Heart right ventricle (tissue), 16 donors: ENCODE data around the gene LRRN2. TPM values are rescaled to one million over a fixed set of nuclear protein-coding genes. Genes with fewer than 3 reads are reported as not detected.

Experiments
- ATAC-seq, 8 donors: fragments of 200-7000 bp; cut with Tn5 transposase; one replicate each; pipeline ENCODE4 v1.9.1; 2020; ENCODE audit warnings: mild to moderate bottlenecking in 8 of 8, moderate library complexity in 8 of 8, moderate number of reproducible peaks in 1 of 8
- DNase-seq, 2 donors: peaks; one replicate each; pipeline ENCODE4 v3.0.0-alpha.2; 2020
- H3K27ac ChIP-seq, 10 donors: fragments of 200-600 bp; sonication (generic) in 2 of 10; one replicate each; pipeline versions ENCODE4 v1.5.0 to v1.8.0; 2020 to 2022; ENCODE audit warnings: mild to moderate bottlenecking in 3 of 10
- H3K27me3 ChIP-seq, 7 donors: fragments of 200-600 bp; one replicate each; pipeline ENCODE4 v1.8.0; 2021 to 2022; ENCODE audit warnings: mild to moderate bottlenecking in 2 of 7
- H3K36me3 ChIP-seq, 9 donors: fragments of 200-600 bp; sonication (generic) in 1 of 9; one replicate each; pipeline versions ENCODE4 v1.5.0 to v1.8.0; 2020 to 2022; ENCODE audit warnings: mild to moderate bottlenecking in 2 of 9
- H3K4me1 ChIP-seq, 9 donors: fragments of 200-600 bp; sonication (generic) in 1 of 9; one replicate each; pipeline versions ENCODE4 v1.5.0 to v1.8.0; 2020 to 2022; ENCODE audit warnings: mild to moderate bottlenecking in 4 of 9
- H3K4me3 ChIP-seq, 10 donors: fragments of 200-600 bp; sonication (generic) in 2 of 10; one replicate each; pipeline versions ENCODE4 v1.5.0 to v1.8.0; 2020 to 2022; ENCODE audit warnings: mild to moderate bottlenecking in 7 of 10, moderate library complexity in 2 of 10
- H3K9me3 ChIP-seq, 11 donors: fragments of 200-600 bp in 10 of 11; sonication (generic) in 2 of 11; one replicate each; pipeline versions ENCODE4 v1.5.0 to v1.8.0; 2013 to 2022; ENCODE audit warnings: mild to moderate bottlenecking in 2 of 11, control low read depth in 1 of 11, moderate library complexity in 1 of 11
- WGBS, 2 donors: extraction: QIAGEN DNeasy Blood & Tissue Kit; methylation state at CpG; one replicate each; pipeline ENCODE4 v1.1.7; 2013; ENCODE audit warnings: inconsistent platforms in 1 of 2; 5-methylcytosine and 5-hydroxymethylcytosine counted together
- intact Hi-C, 10 donors: fragments of 100-400 bp; cut with DNase I; formaldehyde crosslinking; loops; one replicate each; pipeline versions ENCODE4 v1.11.1 to v1.14.2; 2022
- polyA plus RNA-seq, 2 donors: library from polyadenylated mRNA; stranded (reverse); fragments of 200-250 nt; gene quantifications; one replicate each; pipeline ENCODE4 v1.2.3, GENCODE V29; 2013
- total RNA-seq, 10 donors: library from RNA; stranded (reverse); fragmentation: NEBNext Ultra II Directional in 3 of 10; extraction: Animal tissue kit (Norgen Biotek cat#: 25700) in 3 of 10; gene quantifications; one replicate each; pipeline versions ENCODE4 v1.2.1 to v1.2.4, GENCODE V29; 2021 to 2023
- TF ChIP-seq, protein P1 (sequence below), 9 donors: fragments of 200-600 bp; sonication (generic) in 2 of 9; IDR thresholded peaks; one replicate each; pipeline versions ENCODE4 v1.5.0 to v1.8.0; 2021 to 2022; ENCODE audit warnings: antibody characterized with exemption in 9 of 9, mild to moderate bottlenecking in 5 of 9, moderate library complexity in 1 of 9
- donor health status: Arrhythmogenic right ventricular cardiomyopathy.
- donor health status: ischemic (EF 13 %, LVEDD 7.1; RV severe dilation, severe dysfunction).
- donor health status: healthy with polysubstance abuse.
- donor health status: DM: no; HTN: yes; CAD: no.
- donor health status: DM: no; HTN: no; CAD: no.
- donor health status: ischemic (EF 25% LVEDD 6.9; RV normal size, moderate dysfunction).
- donor health status: ischemic (EF 25% LVEDD 5.7; RV mildly dilated, moderate dysfunction).
- donor health status: healthy.
- donor health status: DM: yes; HTN: yes; CAD: no.
- donor health status: Ischemic cardiomyopathy.
- donor health status: ischemic (EF 35%, LVEDD 5.7; RV mildly dilated, moderate dysfunction).
- donor health status: nonischemic (EF 11% LVEDD 7.7; RV severe dilation, severe dysfunction).
- donor health status: DM: yes; HTN: yes; CAD: no.
- donor health status: PGD.
- donor health status: ischemic (EF 29% LVEDD 5.4; RV normal size, mild dysfunction).
- donor health status: nonischemic (EF 23%, LVEDD 6.1; RV moderate dilation, normal function).

LRRN2 gene
- total and polyA plus RNA-seq, 12 donors, result 0.73 to 2.9 (median 1.1) TPM

DNA sequence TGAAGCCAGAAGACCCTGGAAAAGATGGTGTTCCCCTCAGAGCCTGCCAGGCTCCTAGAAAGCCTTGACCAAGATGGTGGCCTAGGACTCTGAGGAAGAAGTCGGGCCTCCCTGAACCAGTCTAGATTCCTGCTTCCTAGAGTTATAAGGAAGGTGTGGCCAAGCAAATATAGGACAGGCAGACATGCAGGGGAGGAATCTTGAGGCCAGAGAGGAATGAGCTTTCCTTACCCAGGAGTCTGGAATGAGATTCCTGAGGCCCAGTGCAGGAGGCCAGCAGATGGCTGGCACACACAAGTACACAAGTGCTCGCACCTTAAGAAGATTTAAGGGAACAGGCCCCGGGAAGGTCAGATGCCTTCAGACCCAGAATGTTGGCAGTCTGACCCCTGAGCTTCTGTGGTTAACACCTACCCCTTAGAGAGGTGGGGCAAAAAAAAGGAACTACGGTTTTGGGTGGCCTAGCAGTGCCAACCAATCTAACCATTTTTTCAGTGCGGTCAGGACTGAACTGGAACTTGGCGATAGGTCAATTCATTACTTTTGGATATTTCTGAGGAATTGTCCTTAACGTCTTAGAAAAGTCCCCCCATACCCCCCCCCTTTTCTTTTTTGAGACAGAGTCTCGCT, 96.0 kb downstream of the LRRN2 start:
- Histone ChIP-seq H3K4me1 (no peaks in the 10 kb centered on the region), H3K27ac (no peak overlapping the region), H3K4me3 (no peak overlapping the region), H3K27me3 (peaks cover 0 to 6% (median 0%) of the 10 kb centered on the region in 7 donors), H3K36me3 (no peaks in the 10 kb centered on the region), H3K9me3 (no peaks in the 10 kb centered on the region)
- WGBS, 2 donors, result 83 to 91% methylated on average over 8 of the region's 8 CpGs
- no peak for DNase-seq
- intact Hi-C loops, result no loop called here
- TF ChIP-seq, protein P1, sequence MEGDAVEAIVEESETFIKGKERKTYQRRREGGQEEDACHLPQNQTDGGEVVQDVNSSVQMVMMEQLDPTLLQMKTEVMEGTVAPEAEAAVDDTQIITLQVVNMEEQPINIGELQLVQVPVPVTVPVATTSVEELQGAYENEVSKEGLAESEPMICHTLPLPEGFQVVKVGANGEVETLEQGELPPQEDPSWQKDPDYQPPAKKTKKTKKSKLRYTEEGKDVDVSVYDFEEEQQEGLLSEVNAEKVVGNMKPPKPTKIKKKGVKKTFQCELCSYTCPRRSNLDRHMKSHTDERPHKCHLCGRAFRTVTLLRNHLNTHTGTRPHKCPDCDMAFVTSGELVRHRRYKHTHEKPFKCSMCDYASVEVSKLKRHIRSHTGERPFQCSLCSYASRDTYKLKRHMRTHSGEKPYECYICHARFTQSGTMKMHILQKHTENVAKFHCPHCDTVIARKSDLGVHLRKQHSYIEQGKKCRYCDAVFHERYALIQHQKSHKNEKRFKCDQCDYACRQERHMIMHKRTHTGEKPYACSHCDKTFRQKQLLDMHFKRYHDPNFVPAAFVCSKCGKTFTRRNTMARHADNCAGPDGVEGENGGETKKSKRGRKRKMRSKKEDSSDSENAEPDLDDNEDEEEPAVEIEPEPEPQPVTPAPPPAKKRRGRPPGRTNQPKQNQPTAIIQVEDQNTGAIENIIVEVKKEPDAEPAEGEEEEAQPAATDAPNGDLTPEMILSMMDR (IDR thresholded peaks at IDR 0.05), result no peak
- no peak for ATAC-seq

DNA sequence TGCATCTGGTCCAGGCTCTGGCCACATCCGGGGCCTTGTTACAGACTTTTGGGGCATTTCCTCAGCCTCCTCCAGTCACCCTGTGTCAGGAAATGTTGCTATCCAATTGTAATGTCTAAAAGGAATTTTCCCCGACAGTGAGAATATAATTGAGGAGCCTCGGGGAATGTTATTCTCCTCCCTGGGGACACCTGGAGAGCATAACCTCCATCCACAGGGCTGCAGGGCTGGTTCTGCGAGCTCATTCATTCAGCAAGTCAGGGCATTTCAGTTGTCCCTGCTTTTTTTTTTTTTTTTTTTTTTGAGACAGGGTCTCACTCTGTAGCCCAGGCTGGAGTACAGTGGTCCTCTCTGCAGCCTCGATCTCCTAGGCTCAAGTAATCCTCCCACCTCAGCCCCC, 96.7 kb downstream of the LRRN2 start:
- H3K4me3 ChIP-seq, result no peak overlapping the region
- peaks cover 0 to 6% (median 0%) of the 10 kb centered on the region in 7 donors for H3K27me3 ChIP-seq
- intact Hi-C loops, result no loop called here
- 75% methylated on average over 5 of the region's 5 CpGs for WGBS, 2 donors
- H3K9me3 ChIP-seq, result no peaks in the 10 kb centered on the region
- DNase-seq (no peak), ATAC-seq (no peak)
- no peak overlapping the region for H3K27ac ChIP-seq
- H3K36me3 ChIP-seq, result no peaks in the 10 kb centered on the region
- no peaks in the 10 kb centered on the region for H3K4me1 ChIP-seq
- TF ChIP-seq, protein P1 (IDR thresholded peaks at IDR 0.05), result no peak

DNA sequence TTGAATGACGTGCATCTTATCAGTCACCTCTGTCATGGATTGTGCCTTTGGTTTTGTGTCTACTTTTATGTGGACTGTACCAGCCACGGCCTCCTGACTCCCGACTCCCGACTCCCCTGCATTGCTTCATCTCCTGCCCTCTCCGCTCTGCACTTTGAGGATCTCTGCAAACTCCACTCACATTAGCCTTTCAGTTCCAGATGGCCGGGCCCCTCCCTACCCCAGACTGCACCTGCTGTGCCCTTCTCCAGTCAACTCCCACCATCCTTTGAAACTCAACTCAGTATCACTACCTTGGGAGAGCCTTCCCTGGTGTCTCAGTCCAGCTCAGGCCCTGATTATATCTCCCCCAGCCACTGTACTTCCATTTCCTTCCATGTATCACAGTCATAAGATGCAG, 97.9 kb downstream of the LRRN2 start:
- Histone ChIP-seq H3K4me1 (no peaks in the 10 kb centered on the region), H3K4me3 (no peak overlapping the region), H3K9me3 (no peaks in the 10 kb centered on the region), H3K27ac (no peak overlapping the region), H3K36me3 (no peaks in the 10 kb centered on the region), H3K27me3 (peaks cover 0 to 6% (median 0%) of the 10 kb centered on the region in 7 donors)
- no peak for DNase-seq
- TF ChIP-seq, protein P1 (IDR thresholded peaks at IDR 0.05), result no peak
- ATAC-seq, result no peak
- intact Hi-C loops, result no loop called here
- WGBS, 2 donors, result 78 to 85% methylated on average over 5 to 6 of the region's 6 CpGs

DNA sequence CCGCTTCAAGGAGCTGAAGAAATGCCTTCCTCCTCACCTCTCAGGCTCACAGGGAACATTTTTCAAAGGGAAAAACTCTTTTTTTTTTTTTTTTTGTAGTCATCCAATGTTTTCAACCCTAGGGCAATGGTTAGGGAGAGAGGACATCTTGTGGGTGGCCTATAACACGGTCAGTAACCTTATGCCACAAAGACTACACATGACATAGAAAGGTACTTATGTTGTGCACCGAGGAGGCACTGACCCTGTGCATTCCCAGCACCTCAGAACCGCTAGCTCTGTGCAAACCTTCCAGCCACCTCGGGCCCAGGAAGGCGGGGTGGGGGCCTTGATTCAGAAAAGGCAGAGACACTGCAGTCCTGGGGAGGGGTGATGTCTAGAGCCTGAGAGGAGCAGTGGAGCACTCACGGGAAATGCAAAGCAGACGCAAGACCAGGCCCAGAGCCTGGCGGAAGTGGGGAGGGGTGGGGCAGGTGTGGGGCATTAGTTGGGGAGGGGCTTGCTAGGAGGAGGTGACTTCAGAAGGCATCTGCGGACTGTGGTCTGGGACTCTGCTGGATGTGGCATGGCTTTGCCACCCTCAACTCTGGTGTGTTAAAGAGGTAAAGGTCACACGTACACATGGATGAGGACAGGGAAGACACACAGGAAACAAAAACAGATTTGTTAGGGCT, 100.7 kb downstream of the LRRN2 start:
- Histone ChIP-seq H3K9me3 (no peaks in the 10 kb centered on the region), H3K4me3 (no peak overlapping the region), H3K4me1 (peaks cover 0 to 5% (median 0%) of the 10 kb centered on the region in 9 donors), H3K27me3 (no peaks in the 10 kb centered on the region), H3K36me3 (no peaks in the 10 kb centered on the region), H3K27ac (no peak overlapping the region)
- DNase-seq, result no peak
- intact Hi-C loops, result no loop called here
- WGBS, 2 donors, result 81 to 82% methylated on average over 11 of the region's 11 CpGs
- ATAC-seq, result peak in 3 of 8 donors; percentile 14 to 48 (median 16)
- TF ChIP-seq, protein P1 (IDR thresholded peaks at IDR 0.05), result no peak
